Measurements from ENCODE around the gene HEXD.

Gene HEXD

DNA sequence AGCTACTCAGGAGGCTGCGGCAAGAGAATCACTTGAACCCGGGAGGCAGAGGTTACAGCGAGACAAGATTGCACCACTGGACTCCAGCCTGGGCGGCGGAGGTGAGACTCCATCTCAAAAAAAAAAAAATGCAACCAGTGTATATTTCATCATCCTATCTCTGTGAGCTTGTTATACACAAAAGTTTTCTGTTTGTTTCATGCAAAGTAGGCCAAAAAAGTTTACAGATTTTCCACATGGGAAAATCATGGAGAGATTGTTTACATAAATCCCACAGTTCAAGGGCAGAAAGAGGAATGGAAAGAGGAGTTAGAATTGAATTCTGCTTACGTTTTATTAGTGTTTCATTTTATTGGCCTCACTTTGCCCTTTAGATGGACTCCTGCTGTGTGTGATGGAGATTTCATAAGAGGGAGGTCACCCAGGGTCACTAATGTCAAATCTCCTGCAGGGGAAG lies 65.1 kb downstream of the HEXD start:
- Histone ChIP-seq H4K20me1 (ENCODE audit: control insufficient read depth, insufficient read depth, low read depth, low read length) (no peaks in the 10 kb centered on the region), H3K9me3 (ENCODE audit: control insufficient read depth, insufficient read depth, low read length) (no peaks in the 10 kb centered on the region), H3K79me2 (ENCODE audit: control insufficient read depth, low read length) (no peaks in the 10 kb centered on the region), H3K4me1 (ENCODE audit: control insufficient read depth, low read length) (no peaks in the 10 kb centered on the region), H3K4me3 (ENCODE audit: low read length) (no peak overlapping the region), H3K27me3 (ENCODE audit: control insufficient read depth, low read length) (no peaks in the 10 kb centered on the region), H3K36me3 (ENCODE audit: control insufficient read depth, low read length) (peaks cover 82% of the 10 kb centered on the region), H3F3A (ENCODE audit: control insufficient read depth, insufficient read depth) (no peaks in the 10 kb centered on the region), H3K27ac (ENCODE audit: low read depth, low read length) (no peak overlapping the region), H3K9me2 (replicated peaks; ENCODE audit: control insufficient read depth, low read length) (no peaks in the 10 kb centered on the region), H3K4me2 (ENCODE audit: low read length) (no peak overlapping the region)
- TF ChIP-seq EZH2phosphoT487 (IDR thresholded peaks at IDR 0.05; ENCODE audit: borderline replicate concordance, low read length) = no peak
- TF ChIP-seq, protein P1, sequence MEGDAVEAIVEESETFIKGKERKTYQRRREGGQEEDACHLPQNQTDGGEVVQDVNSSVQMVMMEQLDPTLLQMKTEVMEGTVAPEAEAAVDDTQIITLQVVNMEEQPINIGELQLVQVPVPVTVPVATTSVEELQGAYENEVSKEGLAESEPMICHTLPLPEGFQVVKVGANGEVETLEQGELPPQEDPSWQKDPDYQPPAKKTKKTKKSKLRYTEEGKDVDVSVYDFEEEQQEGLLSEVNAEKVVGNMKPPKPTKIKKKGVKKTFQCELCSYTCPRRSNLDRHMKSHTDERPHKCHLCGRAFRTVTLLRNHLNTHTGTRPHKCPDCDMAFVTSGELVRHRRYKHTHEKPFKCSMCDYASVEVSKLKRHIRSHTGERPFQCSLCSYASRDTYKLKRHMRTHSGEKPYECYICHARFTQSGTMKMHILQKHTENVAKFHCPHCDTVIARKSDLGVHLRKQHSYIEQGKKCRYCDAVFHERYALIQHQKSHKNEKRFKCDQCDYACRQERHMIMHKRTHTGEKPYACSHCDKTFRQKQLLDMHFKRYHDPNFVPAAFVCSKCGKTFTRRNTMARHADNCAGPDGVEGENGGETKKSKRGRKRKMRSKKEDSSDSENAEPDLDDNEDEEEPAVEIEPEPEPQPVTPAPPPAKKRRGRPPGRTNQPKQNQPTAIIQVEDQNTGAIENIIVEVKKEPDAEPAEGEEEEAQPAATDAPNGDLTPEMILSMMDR (IDR thresholded peaks at IDR 0.05; ENCODE audit: low read depth, low read length, poor library complexity, severe bottlenecking) = no peak

DNA sequence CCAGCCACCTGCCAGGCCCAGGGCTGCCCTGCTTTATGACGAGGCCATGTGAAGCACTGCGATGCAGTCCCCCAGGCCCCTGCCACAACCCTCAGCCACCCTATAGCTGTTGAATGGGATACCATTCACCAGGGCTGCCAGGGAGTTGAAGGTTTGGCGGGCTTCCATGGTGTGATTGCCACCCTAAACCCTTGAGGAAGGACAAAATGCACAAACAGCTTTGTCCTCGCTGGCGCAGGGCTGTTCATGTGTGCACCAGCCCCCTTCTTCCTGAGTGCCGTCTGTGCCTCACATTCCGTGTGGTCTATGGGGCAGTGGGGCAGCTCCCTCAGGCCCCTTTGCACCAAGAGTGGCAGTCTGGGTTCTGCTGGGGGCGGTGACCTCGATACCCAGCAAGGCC lies 65.7 kb downstream of the HEXD start:
- peaks cover 82% of the 10 kb centered on the region for H3K36me3 ChIP-seq (ENCODE audit: control insufficient read depth, low read length)

DNA sequence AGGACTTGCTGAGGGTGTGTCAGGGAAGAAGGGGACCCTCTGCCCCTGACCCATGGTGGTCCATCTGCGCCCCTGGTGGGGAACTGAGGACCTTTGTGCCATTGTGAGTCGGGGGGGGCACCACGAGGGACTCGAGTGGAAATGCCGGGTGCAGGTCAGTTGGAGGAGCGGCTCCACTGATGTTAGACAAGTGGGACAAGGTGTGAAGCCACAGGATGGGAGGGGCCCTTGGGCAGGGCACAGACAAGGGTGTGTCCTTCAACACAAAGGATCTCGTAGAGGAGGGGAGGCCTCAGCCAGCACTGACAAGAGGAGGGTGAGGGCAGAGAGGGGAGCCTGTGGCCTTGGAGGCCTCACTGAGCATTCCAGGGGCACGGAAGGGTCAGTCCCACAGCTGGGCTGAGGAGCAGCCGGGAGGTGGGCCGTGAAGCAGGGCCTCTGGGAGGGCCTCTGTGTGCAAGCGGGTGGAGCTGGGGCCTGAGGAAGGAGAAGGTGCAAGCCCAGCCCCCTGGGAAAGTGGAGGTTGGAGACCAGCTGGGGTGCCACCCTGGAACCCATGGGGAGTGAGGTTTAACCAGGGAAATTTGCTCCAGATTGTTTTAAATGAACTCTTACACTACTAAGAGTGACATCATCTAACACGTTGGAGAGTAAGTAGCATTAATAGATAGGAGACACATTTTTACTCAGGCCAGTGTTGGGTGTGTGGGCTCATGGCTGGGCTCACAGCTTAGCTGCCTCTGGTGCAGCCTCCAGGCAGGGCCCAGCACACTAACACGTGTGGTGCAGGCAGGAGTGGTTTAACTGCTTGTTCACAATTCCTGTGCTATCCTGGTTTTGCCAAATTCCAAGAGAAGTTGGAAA lies 68.3 kb downstream of the HEXD start:
- Histone ChIP-seq H3K79me2 (ENCODE audit: control insufficient read depth, low read length) (no peaks in the 10 kb centered on the region), H3K36me3 (ENCODE audit: control insufficient read depth, low read length) (peaks cover 67% of the 10 kb centered on the region), H3K9me3 (ENCODE audit: control insufficient read depth, insufficient read depth, low read length) (no peaks in the 10 kb centered on the region), H3K4me3 (ENCODE audit: low read length) (no peak overlapping the region), H3K27ac (ENCODE audit: low read depth, low read length) (no peak overlapping the region), H3K9me2 (replicated peaks; ENCODE audit: control insufficient read depth, low read length) (no peaks in the 10 kb centered on the region), H4K20me1 (ENCODE audit: control insufficient read depth, insufficient read depth, low read depth, low read length) (no peaks in the 10 kb centered on the region), H3K27me3 (ENCODE audit: control insufficient read depth, low read length) (no peaks in the 10 kb centered on the region), H3K4me1 (ENCODE audit: control insufficient read depth, low read length) (peaks cover 14% of the 10 kb centered on the region), H3F3A (ENCODE audit: control insufficient read depth, insufficient read depth) (no peaks in the 10 kb centered on the region; the same call in 1 of the 2 replicates), H3K4me2 (ENCODE audit: low read length) (no peak overlapping the region)
- TF ChIP-seq EZH2phosphoT487 (IDR thresholded peaks at IDR 0.05; ENCODE audit: borderline replicate concordance, low read length) = no peak
- TF ChIP-seq, protein P1 (IDR thresholded peaks at IDR 0.05; ENCODE audit: low read depth, low read length, poor library complexity, severe bottlenecking) = no peak

More for the DNA sequence above, 65.7 kb downstream of the HEXD start:
- no peaks in the 10 kb centered on the region for H3K9me3 ChIP-seq (ENCODE audit: control insufficient read depth, insufficient read depth, low read length)
- H3K4me2 ChIP-seq (ENCODE audit: low read length) = no peak overlapping the region
- no peaks in the 10 kb centered on the region; the same call in 1 of the 2 replicates for H3F3A ChIP-seq (ENCODE audit: control insufficient read depth, insufficient read depth)
- H3K79me2 ChIP-seq (ENCODE audit: control insufficient read depth, low read length) = no peaks in the 10 kb centered on the region
- no peaks in the 10 kb centered on the region for H4K20me1 ChIP-seq (ENCODE audit: control insufficient read depth, insufficient read depth, low read depth, low read length)
- TF ChIP-seq, protein P1 (IDR thresholded peaks at IDR 0.05; ENCODE audit: low read depth, low read length, poor library complexity, severe bottlenecking) = no peak
- TF ChIP-seq EZH2phosphoT487 (IDR thresholded peaks at IDR 0.05; ENCODE audit: borderline replicate concordance, low read length) = no peak
- no peaks in the 10 kb centered on the region for H3K4me1 ChIP-seq (ENCODE audit: control insufficient read depth, low read length)
- no peak overlapping the region for H3K4me3 ChIP-seq (ENCODE audit: low read length)
- no peaks in the 10 kb centered on the region for H3K27me3 ChIP-seq (ENCODE audit: control insufficient read depth, low read length)
- H3K27ac ChIP-seq (ENCODE audit: low read depth, low read length) = no peak overlapping the region
- H3K9me2 ChIP-seq (replicated peaks; ENCODE audit: control insufficient read depth, low read length) = no peaks in the 10 kb centered on the region
